ENCODE data around the gene PEPD. TPM values are rescaled to one million over a fixed set of nuclear protein-coding genes. Genes with fewer than 3 reads are reported as not detected.
A peak's percentile ranks its signal among the peaks of the same experiment; 100 is the strongest.

Gene PEPD
- total RNA-seq, 1 donor, result 87.9 TPM

DNA sequence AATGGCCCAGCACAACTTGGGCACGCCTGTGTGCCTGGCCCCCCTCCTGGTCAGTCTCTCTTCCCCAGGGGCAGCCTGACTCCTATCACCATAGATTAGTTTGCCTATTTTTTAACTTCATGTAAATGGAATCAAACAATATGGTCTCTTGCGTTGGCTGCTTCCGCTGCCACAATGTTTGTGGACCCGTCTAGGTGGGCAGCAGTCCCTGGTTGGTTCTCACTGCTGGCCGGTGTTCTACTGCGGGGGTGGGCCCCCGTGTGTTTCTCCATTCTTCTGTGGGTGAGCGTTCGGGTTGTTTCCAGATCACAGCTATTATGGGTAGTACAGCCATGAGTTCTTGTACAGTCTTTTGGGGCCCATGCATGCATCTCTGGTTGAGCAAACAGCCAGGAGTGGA, 100.8 kb downstream of the PEPD start:
- no peak overlapping the region for H3K27ac ChIP-seq (ENCODE audit: low read depth, low read length)
- TF ChIP-seq, protein P1, sequence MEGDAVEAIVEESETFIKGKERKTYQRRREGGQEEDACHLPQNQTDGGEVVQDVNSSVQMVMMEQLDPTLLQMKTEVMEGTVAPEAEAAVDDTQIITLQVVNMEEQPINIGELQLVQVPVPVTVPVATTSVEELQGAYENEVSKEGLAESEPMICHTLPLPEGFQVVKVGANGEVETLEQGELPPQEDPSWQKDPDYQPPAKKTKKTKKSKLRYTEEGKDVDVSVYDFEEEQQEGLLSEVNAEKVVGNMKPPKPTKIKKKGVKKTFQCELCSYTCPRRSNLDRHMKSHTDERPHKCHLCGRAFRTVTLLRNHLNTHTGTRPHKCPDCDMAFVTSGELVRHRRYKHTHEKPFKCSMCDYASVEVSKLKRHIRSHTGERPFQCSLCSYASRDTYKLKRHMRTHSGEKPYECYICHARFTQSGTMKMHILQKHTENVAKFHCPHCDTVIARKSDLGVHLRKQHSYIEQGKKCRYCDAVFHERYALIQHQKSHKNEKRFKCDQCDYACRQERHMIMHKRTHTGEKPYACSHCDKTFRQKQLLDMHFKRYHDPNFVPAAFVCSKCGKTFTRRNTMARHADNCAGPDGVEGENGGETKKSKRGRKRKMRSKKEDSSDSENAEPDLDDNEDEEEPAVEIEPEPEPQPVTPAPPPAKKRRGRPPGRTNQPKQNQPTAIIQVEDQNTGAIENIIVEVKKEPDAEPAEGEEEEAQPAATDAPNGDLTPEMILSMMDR (IDR thresholded peaks at IDR 0.05; ENCODE audit: extremely low read depth, low read depth, low read length), result no peak
- no peak overlapping the region for H3K4me2 ChIP-seq (ENCODE audit: insufficient read depth, low read length)
- H3K9me3 ChIP-seq (ENCODE audit: low read depth, low read length), result no peaks in the 10 kb centered on the region
- no peaks in the 10 kb centered on the region for H3K36me3 ChIP-seq (ENCODE audit: insufficient read depth, low read length)
- H3K79me2 ChIP-seq (ENCODE audit: insufficient read depth, low read length), result no peaks in the 10 kb centered on the region
- peak; percentile 15 for DNase-seq (ENCODE audit: insufficient read length, low spot score, missing footprints)
- peaks cover 6% of the 10 kb centered on the region for H3K4me1 ChIP-seq (ENCODE audit: insufficient read depth, low read length)
- H4K20me1 ChIP-seq (ENCODE audit: insufficient read depth, low read length), result peaks cover 17% of the 10 kb centered on the region
- H3K27me3 ChIP-seq (ENCODE audit: insufficient read depth, low read length), result no peaks in the 10 kb centered on the region
- H2AFZ ChIP-seq (ENCODE audit: low read length), result no peak overlapping the region
- H3K4me3 ChIP-seq (ENCODE audit: insufficient read depth, low read length), result no peak overlapping the region

DNA sequence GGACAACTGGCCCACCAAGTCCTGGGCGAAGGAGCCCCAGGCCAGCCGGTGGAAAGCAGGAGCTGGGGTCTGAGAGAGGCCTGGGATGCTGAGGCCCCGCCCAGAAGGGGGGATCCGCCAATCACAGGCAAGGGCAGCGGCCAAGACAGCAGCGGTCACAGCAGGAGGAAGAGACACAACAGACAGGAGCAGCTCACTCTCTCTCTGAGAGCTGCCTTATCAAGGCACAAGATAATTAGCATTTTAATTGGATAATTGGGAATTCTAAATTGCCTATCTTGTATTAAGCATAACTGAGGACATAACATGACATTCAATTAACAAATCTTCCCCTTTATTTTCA, 101.8 kb downstream of the PEPD start:
- no peak overlapping the region for H3K27ac ChIP-seq (ENCODE audit: low read depth, low read length)
- no peaks in the 10 kb centered on the region for H3K9me3 ChIP-seq (ENCODE audit: low read depth, low read length)
- H4K20me1 ChIP-seq (ENCODE audit: insufficient read depth, low read length), result peaks cover 19% of the 10 kb centered on the region
- TF ChIP-seq, protein P1 (IDR thresholded peaks at IDR 0.05; ENCODE audit: extremely low read depth, low read depth, low read length), result no peak
- no peak overlapping the region for H3K4me2 ChIP-seq (ENCODE audit: insufficient read depth, low read length)
- peaks cover 6% of the 10 kb centered on the region for H3K4me1 ChIP-seq (ENCODE audit: insufficient read depth, low read length)
- H3K79me2 ChIP-seq (ENCODE audit: insufficient read depth, low read length), result no peaks in the 10 kb centered on the region
- no peaks in the 10 kb centered on the region for H3K27me3 ChIP-seq (ENCODE audit: insufficient read depth, low read length)
- peak; percentile 83 for DNase-seq (ENCODE audit: insufficient read length, low spot score, missing footprints)
- H3K36me3 ChIP-seq (ENCODE audit: insufficient read depth, low read length), result no peaks in the 10 kb centered on the region
- H3K4me3 ChIP-seq (ENCODE audit: insufficient read depth, low read length), result no peak overlapping the region
- H2AFZ ChIP-seq (ENCODE audit: low read length), result no peak overlapping the region

DNA sequence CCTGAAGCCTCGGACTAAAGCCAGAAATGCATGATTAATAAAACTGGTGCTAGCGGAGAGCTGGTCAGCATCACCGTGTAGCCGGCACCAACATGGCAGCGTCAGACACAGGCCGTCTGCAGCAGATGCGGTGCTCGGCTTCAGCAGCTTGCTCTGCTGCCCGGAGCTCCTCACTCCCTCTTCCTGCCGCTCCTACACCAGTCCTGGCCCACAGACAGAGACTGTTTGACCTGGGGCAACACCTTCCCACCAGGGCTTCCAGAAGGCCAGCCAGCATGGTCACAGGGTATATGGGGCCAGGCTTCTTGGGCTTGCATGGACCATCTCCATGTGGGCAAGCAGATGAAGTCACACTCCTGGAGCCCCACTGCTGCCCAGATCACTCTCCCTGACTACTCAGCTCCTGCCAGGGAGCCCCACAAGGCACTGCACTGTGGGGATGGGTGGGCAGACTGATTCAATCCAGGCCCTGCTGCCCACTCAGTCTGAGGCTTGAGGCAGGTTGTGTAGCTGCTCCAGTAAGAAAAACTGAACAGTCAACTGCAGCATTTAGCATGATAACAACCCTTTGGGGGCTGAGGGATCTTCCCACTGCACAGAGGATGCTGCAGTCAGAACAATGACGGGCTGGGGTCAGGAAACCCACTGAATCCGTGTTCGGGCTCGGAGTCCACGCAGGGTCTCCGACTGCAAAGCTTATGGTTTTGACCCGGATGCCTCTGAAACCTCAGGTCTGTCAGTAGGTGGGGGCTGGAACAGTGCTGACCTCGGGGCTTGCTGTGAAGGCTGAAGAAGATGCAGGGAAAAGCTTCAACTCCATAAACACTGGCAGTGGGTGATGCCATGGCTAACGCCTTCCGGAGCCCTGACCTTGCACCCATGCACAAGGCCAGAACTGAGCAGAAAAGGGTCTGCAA, 102.5 kb downstream of the PEPD start:
- Histone ChIP-seq H4K20me1 (ENCODE audit: insufficient read depth, low read length) (peaks cover 16% of the 10 kb centered on the region), H3K79me2 (ENCODE audit: insufficient read depth, low read length) (no peaks in the 10 kb centered on the region), H3K4me3 (ENCODE audit: insufficient read depth, low read length) (no peak overlapping the region), H3K9me3 (ENCODE audit: low read depth, low read length) (no peaks in the 10 kb centered on the region), H3K4me2 (ENCODE audit: insufficient read depth, low read length) (no peak overlapping the region), H3K4me1 (ENCODE audit: insufficient read depth, low read length) (peaks cover 6% of the 10 kb centered on the region), H3K27me3 (ENCODE audit: insufficient read depth, low read length) (no peaks in the 10 kb centered on the region), H2AFZ (ENCODE audit: low read length) (no peak overlapping the region), H3K36me3 (ENCODE audit: insufficient read depth, low read length) (no peaks in the 10 kb centered on the region), H3K27ac (ENCODE audit: low read depth, low read length) (no peak overlapping the region)
- no peak for DNase-seq (ENCODE audit: insufficient read length, low spot score, missing footprints)
- TF ChIP-seq, protein P1 (IDR thresholded peaks at IDR 0.05; ENCODE audit: extremely low read depth, low read depth, low read length), result no peak

DNA sequence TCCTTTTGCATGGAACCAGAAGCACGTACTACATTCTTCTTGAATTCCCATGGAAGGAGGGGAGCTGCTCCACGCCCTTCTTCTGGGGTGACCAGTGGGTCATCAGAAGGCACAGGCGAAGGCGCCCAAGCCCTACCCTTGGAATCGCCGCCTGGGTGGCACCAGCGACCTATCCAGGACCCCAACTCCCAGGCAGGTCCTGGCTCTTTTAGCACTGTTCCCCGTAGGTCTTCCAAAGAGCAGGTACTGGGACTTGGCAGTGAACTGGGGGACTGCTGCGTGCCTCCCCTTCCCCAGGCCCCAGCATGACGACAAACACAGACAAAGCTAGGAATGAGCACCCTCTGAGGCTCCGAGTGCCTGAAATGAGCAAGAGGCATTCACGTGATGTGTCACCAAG, 103.1 kb downstream of the PEPD start:
- Histone ChIP-seq H3K4me2 (ENCODE audit: insufficient read depth, low read length) (no peak overlapping the region), H2AFZ (ENCODE audit: low read length) (no peak overlapping the region), H3K4me3 (ENCODE audit: insufficient read depth, low read length) (no peak overlapping the region), H3K79me2 (ENCODE audit: insufficient read depth, low read length) (no peaks in the 10 kb centered on the region), H3K4me1 (ENCODE audit: insufficient read depth, low read length) (peaks cover 6% of the 10 kb centered on the region), H3K27ac (ENCODE audit: low read depth, low read length) (no peak overlapping the region), H3K27me3 (ENCODE audit: insufficient read depth, low read length) (no peaks in the 10 kb centered on the region), H4K20me1 (ENCODE audit: insufficient read depth, low read length) (peaks cover 15% of the 10 kb centered on the region), H3K36me3 (ENCODE audit: insufficient read depth, low read length) (no peaks in the 10 kb centered on the region), H3K9me3 (ENCODE audit: low read depth, low read length) (no peaks in the 10 kb centered on the region)
- TF ChIP-seq, protein P1 (IDR thresholded peaks at IDR 0.05; ENCODE audit: extremely low read depth, low read depth, low read length), result no peak
- peak; percentile 41 for DNase-seq (ENCODE audit: insufficient read length, low spot score, missing footprints)

Measured in osteoblast (primary cell).